HG02870 (cell line): ENCODE measurements around the gene MAST2.
"Not testable (repeated sequence)": the region's sequence is repeated elsewhere in the genome, so short reads cannot be mapped to it uniquely, and the experiment has no call there.

Experiments used
- ATAC-seq: cut with Tn5 transposase; IDR thresholded peaks from one replicate; pipeline ENCODE4 v1.9.1; 2021; ENCODE audit warnings: mild to moderate bottlenecking, moderate library complexity; ENCODE audit not compliant: unreplicated experiment

Gene MAST2

DNA sequence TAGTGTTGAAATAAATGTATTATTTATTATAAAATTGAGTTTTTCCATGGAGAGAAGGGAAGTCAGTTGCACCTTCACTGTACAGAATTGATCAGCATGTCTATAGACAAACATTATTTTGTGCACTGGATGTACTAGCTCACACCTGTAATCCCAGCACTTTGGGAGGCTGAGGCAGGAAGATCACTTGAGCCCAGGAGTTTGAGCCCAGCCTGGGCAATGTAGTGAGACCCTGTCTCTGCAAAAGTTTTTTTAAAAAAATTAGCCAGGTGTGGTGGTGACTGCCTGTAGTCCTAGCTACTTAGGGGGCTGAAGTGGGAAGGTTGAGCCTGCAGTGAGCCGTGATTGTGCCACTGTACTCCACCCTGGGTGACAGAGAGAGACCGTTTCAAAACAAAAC is 87.7 kb downstream of the MAST2 start:
- no peak for ATAC-seq

DNA sequence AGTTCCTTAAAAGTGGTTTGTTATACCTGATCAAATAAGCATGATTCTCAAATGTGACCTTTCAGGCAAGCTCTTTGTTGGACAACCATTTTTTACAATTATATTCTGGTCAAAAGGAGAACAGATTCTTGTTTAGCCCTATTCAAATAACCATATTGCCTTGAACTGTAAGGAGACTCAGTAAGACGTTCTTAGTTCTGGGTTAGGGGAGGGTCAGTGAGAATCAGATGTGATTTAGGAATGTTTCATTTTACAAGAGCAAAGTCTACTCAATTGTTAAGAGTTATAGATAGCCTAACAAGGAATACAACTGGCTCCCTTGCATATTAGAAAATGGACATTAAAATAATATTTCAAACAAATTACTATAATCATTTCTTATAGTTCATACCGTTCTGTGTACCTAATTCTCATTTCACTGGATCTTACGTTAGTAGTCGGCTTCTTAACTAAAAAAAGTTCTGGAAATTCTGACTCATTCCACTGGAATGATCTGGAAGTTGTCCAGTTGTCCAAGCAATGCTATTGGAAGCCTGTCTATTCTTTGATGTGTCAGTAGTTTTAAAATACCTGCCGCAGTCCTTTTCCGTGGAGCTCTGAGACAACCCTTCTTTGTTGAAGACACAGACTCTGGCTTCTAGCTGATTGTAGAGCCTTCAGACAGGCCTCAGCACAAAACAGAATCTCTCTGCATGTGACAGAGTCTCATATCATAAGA is 88.8 kb downstream of the MAST2 start:
- ATAC-seq = no peak

DNA sequence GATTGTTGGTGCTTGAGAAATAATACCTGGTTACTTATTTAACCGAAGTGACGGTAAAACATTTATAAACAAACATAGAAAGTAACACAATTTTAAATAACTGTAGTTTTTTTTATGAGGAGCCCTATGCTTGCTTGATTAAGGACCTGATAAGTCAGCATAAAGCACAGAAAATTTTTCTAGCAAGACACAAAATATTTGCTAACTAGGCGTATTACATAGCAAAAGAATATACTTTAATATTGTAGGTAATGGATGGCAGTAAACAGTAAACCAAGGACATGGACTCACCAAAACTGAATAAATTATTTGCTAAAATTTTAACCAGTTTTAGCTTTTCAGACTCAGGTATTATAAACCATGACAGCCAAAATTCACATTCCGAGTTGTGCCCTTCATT is 90.9 kb downstream of the MAST2 start:
- no peak for ATAC-seq

DNA sequence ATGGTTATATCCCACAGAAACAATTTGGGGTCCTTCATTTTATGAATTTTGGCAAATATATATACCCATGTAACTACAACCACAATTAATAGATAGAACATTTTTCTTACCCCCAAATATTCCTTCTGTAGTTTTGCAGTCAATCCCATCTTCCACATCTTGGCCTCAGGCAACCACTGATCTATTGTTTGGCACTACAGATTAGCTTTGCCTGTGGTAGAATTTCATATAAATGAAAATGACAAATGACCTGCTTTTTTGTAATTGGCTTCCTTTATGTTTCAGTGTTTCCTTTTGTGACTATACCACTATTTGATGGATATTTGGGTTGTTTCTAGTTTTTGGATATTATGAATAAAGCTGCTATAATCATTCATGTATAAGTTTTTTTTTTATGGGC is 91.5 kb downstream of the MAST2 start:
- ATAC-seq = no peak

GRCh38 chr1:45895406-45895805 is 92.0 kb downstream of the MAST2 start:
- ATAC-seq = no peak

DNA sequence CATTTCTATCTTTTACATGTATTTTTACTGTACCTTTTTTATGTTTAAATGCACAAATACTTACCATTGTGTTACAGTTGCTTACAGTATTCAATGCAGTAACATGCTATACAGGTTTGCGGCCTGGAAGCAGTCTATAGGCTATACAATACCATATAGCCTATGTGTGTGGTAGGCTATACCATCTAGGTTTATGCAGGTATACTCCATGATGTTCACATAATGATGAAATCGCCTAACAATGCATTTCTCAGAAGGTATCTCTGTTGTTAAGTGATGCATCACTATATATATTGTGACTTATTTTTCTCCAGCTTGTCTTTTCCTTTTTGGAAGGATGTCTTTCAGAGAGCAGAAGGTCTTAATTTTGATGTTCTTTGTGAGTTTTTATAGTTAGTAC is 103.5 kb downstream of the MAST2 start:
- no peak for ATAC-seq

DNA sequence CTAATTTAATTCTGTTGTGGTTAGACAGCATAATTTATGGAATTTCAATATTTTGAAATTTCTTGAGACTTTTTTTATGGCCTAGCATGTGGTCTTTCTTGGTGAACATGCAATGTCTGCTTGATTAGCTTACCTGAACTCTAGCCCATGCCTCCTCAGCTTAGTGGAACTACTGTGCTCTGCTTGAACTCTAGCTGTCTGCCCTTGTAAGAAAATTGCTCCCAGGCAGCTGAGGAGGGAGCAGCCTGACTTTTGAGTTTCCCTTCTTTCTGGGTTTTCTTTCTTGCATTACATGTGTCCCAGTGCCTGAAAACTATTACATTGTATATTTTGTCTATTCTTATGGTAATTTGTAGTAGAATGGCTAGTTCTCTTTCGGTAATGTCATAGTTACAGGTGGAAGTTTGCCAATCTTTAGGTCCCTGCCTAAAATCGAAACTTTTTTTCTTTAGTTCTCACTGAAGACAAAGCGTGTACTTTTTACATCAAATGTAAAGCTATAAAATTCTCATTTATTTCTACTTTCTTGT is 105.3 kb downstream of the MAST2 start:
- ATAC-seq = no peak

- ATAC-seq = no peak
Measured at GRCh38 chr1:45911634-45912033, 108.2 kb downstream of the MAST2 start.

GRCh38 chr1:45913183-45913683 is 109.8 kb downstream of the MAST2 start:
- no peak for ATAC-seq

DNA sequence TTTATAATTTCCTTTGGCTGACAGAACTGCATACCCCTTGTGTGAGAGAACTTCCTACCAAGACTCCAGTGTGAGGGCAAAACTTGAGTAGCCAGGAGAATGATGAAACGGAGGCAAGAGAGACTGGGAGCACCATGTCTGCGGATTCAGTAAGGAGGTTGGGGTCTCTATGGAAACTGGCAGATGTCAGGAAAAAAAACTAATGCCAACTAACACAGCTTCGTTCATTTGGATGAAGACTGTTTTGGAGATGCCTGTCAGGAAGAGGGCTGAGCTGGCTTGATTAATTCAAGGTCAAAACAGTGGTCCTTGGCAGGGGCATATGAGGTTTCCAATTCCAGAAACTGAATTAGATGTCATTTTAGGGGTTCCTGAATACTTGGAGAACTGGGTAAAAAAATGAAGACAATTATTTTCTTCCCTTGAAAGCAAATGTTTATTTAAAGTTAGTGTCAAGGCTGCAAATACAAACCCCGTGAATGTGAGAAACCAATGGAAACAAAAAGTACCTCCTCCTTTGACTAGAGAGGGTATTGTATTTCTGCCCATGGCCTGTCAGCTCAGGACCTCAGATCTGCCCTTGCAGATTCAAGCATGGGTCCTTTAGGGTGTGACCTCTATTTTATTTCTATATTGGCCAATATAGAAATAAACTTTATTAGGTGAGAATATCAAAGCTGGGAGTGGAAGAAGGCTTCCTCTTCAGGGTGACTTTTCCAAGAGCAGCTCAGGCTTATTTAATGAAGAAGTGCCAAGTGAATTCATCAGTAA is 110.5 kb downstream of the MAST2 start:
- ATAC-seq = no peak

DNA sequence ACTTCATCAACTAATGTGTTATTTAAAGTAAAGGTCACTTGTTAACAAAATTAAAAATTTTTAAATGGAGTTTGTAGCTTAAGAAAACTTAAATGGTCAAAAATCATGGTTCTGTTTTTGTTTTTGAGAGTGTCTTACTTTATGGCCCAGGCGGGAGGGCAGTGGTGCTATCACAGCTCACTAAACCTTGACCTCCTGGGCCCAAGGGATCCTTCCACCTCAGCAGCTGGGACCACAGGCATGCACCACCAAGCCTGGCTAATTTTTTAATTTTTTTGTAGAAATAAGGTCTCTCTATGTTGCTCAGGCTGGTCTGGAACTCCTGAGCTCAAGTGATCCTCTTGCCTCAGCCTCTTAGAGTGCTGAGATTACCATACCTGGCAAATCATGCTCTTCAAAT is 111.4 kb downstream of the MAST2 start:
- no peak for ATAC-seq

GRCh38 chr1:45922374-45922773 is 119.0 kb downstream of the MAST2 start:
- ATAC-seq = no peak

GRCh38 chr1:45922813-45923212 is 119.4 kb downstream of the MAST2 start:
- no peak for ATAC-seq

GRCh38 chr1:45923343-45923742 is 119.9 kb downstream of the MAST2 start:
- ATAC-seq = no peak

- no peak for ATAC-seq
Measured at GRCh38 chr1:45924736-45925135, 121.3 kb downstream of the MAST2 start.

DNA sequence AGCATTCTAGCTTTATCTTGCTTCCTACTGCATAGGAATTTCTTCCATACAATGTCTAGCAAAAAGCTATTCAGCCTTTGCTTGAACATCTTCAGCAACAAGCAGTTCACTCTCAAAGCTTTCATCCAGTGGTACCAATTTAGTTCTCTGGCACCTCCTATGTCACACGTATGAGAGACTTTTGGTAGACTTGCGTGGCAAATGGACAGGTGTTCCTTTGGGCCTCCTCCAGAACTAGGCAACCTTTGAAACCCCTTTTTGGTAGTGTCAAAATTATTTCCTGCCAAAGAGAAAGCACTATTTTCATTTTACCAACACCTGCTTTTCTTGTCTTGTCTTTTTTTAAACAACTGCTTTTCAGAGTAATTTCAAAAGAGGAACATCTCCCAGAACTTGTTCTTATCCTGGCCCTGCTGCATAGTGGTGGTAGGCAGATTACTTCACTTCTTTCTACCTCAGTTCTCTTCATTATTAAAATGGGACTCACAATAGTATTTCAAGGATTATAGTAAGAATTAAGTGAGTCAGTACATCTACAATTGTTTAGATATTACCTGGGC is 122.4 kb downstream of the MAST2 start:
- ATAC-seq = no peak

DNA sequence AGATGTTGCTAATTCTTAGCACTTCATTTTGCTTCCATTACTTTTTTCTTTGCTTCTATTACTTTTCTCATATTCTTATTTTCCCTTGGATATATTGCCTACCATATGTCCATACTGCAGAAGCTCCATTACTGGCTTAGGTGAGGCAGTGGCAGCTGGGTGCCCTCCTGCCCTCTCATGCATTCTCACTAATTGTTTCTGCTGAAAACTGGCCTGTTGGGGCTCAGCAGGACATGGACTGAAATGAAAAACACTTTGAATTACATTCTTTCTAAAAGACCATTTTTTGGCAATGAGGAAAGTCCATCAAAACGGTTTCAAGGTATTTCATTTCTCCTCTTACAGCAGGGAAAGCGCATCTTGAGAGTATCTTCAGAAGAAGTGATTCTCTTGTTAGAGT is 122.9 kb downstream of the MAST2 start:
- ATAC-seq = no peak

DNA sequence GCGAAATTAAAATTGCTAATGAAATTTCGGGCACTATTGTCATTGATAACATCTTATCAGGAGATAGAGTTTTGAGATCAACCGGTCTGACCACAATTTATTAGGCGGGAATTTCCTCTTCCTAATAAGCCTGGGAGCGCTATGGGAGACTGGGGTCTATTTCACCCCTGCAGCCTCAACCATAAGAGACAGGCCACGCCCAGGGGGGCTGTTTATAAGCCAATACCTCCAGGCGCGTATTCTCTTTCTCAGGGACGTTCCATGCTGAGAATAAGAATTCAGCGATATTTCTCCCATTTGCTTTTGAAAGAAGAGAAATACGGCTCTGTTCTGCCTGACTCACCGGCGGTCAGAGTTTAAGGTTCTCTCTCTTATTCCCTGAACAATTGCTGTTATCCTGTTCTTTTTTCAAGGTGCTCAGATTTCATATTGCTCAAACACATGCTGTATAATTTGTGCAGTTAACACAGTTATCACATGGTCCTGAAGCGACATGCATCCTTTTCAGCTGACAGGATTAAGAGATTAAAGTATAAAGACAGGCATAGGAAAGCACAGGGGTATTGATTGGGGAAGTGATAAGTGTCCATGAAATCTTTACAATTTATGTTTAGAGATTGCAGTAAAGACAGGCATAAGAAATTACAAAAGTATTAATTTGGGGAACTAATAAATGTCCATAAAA is 124.0 kb downstream of the MAST2 start:
- ATAC-seq = not testable (repeated sequence)

DNA sequence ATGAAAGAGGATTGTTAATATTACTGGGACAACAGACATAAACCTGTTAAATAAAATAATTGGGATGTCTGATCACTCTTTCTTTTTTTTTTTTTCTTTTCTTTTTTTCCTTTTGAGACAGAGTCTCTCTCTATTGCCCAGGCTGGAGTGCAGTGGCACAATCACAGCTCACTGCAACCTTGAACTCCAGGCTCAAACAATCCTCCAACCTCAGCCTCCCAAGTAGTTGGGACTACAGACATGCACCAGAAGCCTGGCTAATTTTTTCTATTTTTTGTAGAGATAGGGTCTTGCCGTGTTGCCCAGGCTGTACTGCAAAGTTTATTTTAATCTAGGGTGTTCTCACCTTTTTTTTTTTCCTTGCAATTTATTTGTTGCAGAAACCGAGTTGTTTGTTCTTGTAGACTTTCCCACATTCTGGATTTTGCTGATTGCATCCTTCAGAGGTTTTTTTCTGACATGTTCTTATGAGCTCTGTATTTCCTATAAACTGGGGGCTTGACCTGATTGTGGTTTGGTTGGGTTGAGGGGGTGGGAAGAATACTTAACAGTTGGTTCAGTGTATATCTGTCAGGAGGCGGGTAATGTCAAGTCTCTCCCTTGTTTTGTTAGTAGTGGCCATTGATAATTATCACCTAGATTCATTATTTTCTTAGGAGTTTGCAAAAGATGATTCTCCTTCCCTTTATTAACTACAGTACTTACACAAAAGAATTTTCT is 125.2 kb downstream of the MAST2 start:
- no peak for ATAC-seq

DNA sequence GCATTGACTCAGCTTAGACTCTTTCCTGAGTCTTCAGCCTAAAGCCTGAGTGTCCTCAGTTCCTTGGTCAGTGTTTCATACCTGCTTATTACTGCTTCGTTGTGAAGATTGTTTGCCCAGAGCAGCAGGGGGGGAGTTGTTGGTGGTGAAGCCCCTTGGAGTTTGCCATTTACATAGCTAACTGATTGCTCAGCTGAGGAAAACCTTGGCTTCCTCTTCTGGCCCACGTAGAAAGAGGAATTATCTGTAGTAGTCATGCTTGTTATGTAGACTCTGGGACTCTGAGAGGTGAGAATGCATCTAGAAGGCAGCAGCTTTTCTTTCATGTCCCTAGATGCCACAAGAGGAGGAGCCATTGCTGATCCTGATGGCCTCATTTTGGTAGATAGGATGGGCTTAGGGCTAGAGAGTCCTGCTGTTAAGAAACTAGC is 125.9 kb downstream of the MAST2 start:
- no peak for ATAC-seq
